GDM1 (cell line): ENCODE results near the gene FAM98B.
"Not testable (repeated sequence)": the region's sequence is repeated elsewhere in the genome, so short reads cannot be mapped to it uniquely, and the experiment has no call there.

Experiments
- DNase-seq: peaks from one replicate; lab custom pipeline; 2025; lab: John Stamatoyannopoulos, UW

FAM98B gene

GRCh38 chr15:38453971-38454695, at the start of gene FAM98B:
TSS of gene FAM98B (plus strand) at chr15:38454127. CDS start at chr15:38454162, 35 bp downstream.
- DNase-seq, result peak; percentile 74

GRCh38 chr15:38406436-38406835, 47.5 kb upstream of the FAM98B start:
- DNase-seq, result no peak

GRCh38 chr15:38408576-38408975, 45.4 kb upstream of the FAM98B start:
- DNase-seq, result no peak

GRCh38 chr15:38411902-38412301, 42.0 kb upstream of the FAM98B start:
- DNase-seq, result no peak

- no peak for DNase-seq
Measured at GRCh38 chr15:38412466-38412865, 41.5 kb upstream of the FAM98B start.

GRCh38 chr15:38414357-38414756, 39.6 kb upstream of the FAM98B start:
- peak; percentile 28 for DNase-seq

- DNase-seq, result no peak
Measured at GRCh38 chr15:38421069-38421690, 32.7 kb upstream of the FAM98B start.

- no peak for DNase-seq
Measured at GRCh38 chr15:38424101-38424552, 29.8 kb upstream of the FAM98B start.

GRCh38 chr15:38425269-38425668, 28.7 kb upstream of the FAM98B start:
- DNase-seq, result no peak

- DNase-seq, result no peak
Measured at GRCh38 chr15:38427380-38427779, 26.5 kb upstream of the FAM98B start.

- no peak for DNase-seq
Measured at GRCh38 chr15:38430106-38430760, 23.7 kb upstream of the FAM98B start.

GRCh38 chr15:38436993-38437392, 16.9 kb upstream of the FAM98B start:
- no peak for DNase-seq

GRCh38 chr15:38437603-38438002, 16.3 kb upstream of the FAM98B start:
- not testable (repeated sequence) for DNase-seq

- no peak for DNase-seq
Measured at GRCh38 chr15:38438031-38438986, 15.6 kb upstream of the FAM98B start.

GRCh38 chr15:38440353-38441129, 13.4 kb upstream of the FAM98B start:
- peak; percentile 24 for DNase-seq

- no peak for DNase-seq
Measured at GRCh38 chr15:38441130-38441519, 12.8 kb upstream of the FAM98B start.

- DNase-seq, result no peak
Measured at GRCh38 chr15:38454696-38455090, 766 bp downstream of the FAM98B start.

- no peak for DNase-seq
Measured at GRCh38 chr15:38455092-38455491, 1.2 kb downstream of the FAM98B start.

- no peak for DNase-seq
Measured at GRCh38 chr15:38458646-38459045, 4.7 kb downstream of the FAM98B start.

- DNase-seq, result no peak
Measured at GRCh38 chr15:38459480-38459879, 5.6 kb downstream of the FAM98B start.

- DNase-seq, result no peak
Measured at GRCh38 chr15:38460543-38460942, 6.6 kb downstream of the FAM98B start.
